Measurements from ENCODE around the gene LGALS7B. TPM values are rescaled to one million over a fixed set of nuclear protein-coding genes. Genes with fewer than 3 reads are reported as not detected.
"Not testable (repeated sequence)": the region's sequence is repeated elsewhere in the genome, so short reads cannot be mapped to it uniquely, and the experiment has no call there.

The LGALS7B gene
- total RNA-seq, 1 donor = not detected

DNA sequence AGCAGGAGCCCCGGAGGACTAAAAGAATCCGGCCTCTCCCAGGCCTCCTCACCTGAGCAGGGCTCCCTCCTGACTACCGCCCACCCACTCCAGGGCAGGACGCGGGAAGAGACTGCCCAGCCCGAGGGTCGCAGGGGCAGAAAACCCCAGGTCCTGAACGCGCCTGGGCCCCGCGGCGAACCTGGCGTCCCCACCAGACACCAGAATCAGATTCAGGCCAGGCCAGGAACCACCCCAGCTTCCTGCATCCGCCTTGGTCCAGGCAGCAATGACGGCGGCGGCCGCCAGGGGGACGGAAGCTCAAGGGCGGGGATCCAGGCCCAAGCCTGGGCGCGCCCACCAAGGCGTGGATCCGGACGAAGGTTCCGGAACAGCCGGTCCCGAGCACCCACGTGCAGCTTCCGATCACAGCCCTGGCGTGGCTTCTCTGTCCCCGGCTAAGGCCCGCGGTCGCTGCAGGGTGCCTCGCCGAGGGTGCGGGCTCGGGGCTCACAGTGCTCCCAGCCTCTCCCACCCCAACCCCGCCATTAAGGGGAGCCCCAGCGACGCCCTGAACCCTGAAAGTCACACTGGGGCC, 19.3 kb upstream of the LGALS7B start:
- peak; percentile 74 to 92 (median 91) for DNase-seq (ENCODE audit: low read depth in 2 of 3, low spot score in 2 of 3)

GRCh38 chr19:38770228-38770948, 18.6 kb upstream of the LGALS7B start:
- not testable (repeated sequence) for DNase-seq (ENCODE audit: low read depth in 2 of 3, low spot score in 2 of 3)

DNA sequence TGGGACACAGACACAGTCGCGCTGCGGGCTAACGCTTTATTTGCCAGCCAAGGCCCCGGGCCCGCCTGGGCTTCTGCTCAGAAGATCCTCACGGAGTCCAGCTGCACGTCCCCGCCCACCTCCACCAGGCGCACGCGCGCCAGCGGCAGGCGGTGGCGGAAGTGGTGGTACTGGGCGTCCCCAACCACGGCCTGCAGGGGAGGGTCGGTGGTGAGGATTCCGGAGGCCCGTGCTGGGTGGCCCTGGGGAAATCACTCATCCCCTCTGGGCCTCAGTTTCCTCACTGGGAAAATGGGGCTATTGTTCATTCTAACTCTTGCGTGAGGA, 18.1 kb upstream of the LGALS7B start:
- DNase-seq (ENCODE audit: low read depth in 2 of 3, low spot score in 2 of 3) = not testable (repeated sequence)

DNA sequence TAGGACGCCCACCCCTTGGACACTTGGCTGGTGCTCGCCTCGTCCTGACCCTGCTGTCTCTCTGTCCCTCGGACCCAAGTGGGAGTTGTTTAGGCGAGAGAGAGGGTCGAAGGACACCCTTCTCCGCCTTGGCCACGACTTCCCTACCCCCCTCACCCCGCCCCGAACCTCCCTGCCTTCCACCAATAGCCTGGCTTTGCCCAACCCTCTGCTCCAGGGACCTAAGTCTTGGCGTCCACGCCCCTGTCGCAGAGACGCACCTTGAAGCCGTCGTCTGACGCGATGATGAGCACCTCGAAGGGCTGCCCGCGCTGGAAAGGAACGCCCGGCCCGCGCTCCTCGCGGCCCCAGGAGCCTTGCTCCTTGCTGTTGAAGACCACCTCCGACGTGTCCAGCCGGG, 17.4 kb upstream of the LGALS7B start:
- not testable (repeated sequence) for DNase-seq (ENCODE audit: low read depth in 2 of 3, low spot score in 2 of 3)

DNA sequence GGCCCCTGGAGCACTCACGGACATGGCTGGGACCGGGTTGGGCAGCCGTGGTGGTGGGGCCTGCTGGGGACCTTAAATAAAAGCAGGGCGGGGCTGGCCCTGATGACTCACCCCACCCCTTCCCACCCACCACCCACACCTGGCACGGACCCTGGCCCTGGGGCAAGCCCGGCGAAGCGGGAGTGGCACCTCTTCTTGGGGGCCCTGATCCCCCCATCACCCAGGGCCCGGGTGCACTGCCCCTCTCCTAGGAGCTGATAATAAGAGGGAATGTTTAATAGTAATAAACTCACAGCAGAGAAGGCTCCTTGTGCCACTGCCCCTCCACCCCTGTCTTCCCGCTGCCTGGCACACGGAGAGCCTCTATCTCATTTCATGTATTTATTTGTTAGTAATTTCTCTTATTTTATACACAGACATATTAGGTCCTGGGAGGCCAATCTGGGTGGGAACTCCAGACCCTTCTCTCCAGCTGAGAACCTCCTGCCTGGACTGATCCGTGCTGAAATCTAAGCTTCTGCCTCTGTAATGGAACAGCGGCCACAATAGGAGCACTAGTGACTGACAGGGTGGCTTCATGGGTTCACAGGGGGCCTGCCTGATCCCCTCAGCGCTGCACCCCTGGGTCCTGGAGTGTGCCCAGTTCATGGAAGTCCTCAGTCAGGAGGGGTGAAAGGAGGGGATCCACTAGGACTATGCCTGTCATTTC, 15.4 kb upstream of the LGALS7B start, which contains the start of gene LGALS7:
LGALS7 (minus strand) TSS at position 49 of the 709 bp plus-strand sequence; CDS start at position 24, 25 bp downstream.
- DNase-seq (ENCODE audit: low read depth in 2 of 3, low spot score in 2 of 3) = no peak

GRCh38 chr19:38774181-38774950, 14.6 kb upstream of the LGALS7B start:
- DNase-seq (ENCODE audit: low read depth in 2 of 3, low spot score in 2 of 3) = no peak

- no peak for DNase-seq (ENCODE audit: low read depth in 2 of 3, low spot score in 2 of 3)
Observed at GRCh38 chr19:38778733-38779132, 10.3 kb upstream of the LGALS7B start.

DNA sequence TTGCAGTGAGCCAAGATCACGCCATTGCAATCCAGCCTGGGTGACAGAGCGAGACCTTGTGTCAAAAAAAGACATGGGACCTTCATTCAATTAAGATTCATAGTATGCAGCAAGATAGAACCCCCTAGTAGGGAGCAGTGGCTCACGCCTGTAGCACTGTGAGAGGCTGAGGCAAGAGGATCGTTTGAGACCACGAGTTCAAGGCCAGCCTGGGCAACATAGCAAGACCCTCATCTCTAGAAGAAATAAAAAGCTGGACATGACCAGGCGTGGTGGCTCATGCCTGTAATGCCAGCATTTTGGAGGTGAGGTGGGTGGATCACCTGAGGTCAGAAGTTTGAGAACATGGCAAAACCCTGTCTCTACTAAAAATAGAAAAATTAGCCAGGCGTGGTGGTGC, 8.6 kb upstream of the LGALS7B start:
- no peak for DNase-seq (ENCODE audit: low read depth in 2 of 3, low spot score in 2 of 3)

GRCh38 chr19:38781058-38781457, 7.9 kb upstream of the LGALS7B start:
- DNase-seq (ENCODE audit: low read depth in 2 of 3, low spot score in 2 of 3) = peak in 1 of 3 donors; percentile 18

GRCh38 chr19:38782212-38782611, 6.8 kb upstream of the LGALS7B start:
- not testable (repeated sequence) for DNase-seq (ENCODE audit: low read depth in 2 of 3, low spot score in 2 of 3)

DNA sequence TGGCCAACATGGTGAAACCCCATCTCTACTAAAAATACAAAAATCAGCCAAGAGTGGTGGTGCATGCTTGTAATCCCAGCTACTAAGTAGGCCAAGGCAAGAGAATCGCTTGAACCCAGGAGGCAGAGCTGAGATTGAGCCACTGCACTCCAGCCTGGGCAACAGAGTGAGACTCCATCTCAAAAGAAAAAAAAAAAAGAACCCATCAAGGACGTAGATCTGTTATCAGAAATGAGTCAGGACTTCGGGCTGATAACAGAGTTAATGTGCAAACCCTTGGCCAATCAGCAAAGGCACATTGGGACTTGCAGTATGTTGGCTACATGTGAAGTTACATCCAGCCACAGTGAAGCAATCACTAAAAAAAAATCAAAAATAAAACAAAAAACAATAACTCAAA, 4.8 kb upstream of the LGALS7B start:
- DNase-seq (ENCODE audit: low read depth in 2 of 3, low spot score in 2 of 3) = no peak

DNA sequence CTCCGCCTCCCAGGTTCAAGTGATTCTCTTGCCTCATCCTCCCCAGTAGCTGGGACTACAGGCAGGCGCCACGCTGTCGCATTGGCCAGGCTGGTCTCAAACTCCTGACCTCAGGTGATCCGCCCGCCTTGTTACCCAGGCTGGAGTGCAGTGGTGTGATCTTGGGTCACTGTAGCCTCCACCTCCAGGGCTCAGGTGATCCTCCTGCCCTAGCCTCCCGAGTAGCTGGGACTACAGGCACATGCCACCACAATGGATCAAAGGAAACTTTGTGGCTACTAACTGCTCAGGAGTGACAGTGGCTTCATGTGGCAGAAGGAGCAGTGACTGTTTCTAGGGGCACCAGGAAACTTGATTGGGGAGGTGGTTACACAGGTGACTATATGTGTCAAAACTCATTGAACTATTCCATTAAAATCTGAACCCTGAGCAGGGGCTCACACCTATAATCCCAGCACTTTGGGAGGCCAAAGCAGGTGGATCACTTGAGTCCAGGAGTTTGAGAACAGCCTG, 3.8 kb upstream of the LGALS7B start:
- no peak for DNase-seq (ENCODE audit: low read depth in 2 of 3, low spot score in 2 of 3)

DNA sequence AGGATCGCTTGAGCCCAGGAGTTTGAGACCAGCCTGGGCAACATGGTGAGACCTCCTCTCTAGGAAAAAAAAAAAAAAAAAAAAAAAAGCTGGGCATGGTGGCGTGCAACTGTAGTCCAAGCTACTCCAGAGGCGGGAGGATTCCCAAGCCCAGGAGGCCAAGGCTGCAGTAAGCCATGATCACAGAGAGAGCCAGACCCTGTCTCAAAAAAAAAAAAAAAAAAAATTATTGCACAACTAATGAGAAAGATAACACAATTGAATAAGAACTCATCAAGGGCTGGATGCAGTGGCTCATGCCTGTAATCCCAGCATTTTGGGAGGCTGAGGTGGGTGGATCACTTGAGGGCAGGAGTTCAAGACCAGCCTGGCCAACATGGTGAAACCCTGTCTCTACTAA, 2.9 kb upstream of the LGALS7B start:
- DNase-seq (ENCODE audit: low read depth in 2 of 3, low spot score in 2 of 3) = not testable (repeated sequence)

GRCh38 chr19:38786572-38787265, 2.3 kb upstream of the LGALS7B start:
- no peak for DNase-seq (ENCODE audit: low read depth in 2 of 3, low spot score in 2 of 3)

DNA sequence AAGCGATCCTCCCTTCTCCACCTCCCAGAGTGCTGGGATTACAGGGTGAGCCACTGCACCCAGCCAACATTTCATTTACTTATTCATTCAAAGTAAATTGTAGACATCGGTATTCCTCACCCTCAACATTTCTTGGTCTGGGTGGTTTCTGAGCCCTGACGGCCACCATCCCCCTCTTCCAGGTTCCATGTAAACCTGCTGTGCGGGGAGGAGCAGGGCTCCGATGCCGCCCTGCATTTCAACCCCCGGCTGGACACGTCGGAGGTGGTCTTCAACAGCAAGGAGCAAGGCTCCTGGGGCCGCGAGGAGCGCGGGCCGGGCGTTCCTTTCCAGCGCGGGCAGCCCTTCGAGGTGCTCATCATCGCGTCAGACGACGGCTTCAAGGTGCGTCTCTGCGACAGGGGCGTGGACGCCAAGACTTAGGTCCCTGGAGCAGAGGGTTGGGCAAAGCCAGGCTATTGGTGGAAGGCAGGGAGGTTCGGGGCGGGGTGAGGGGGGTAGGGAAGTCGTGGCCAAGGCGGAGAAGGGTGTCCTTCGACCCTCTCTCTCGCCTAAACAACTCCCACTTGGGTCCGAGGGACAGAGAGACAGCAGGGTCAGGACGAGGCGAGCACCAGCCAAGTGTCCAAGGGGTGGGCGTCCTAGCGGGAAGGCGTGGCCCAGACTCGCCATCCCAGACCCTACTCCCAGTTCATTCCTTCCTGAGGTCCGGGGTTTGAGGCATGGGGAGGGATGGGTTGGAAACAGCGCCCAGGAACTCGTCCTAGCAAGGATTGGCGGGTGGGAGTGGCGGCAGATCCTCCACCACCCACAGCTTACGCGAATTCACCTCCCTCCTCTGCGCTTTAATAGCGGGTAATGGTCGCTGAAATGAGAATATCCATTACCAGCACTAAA, 1.8 kb downstream of the LGALS7B start:
- DNase-seq (ENCODE audit: low read depth in 2 of 3, low spot score in 2 of 3) = not testable (repeated sequence)

DNA sequence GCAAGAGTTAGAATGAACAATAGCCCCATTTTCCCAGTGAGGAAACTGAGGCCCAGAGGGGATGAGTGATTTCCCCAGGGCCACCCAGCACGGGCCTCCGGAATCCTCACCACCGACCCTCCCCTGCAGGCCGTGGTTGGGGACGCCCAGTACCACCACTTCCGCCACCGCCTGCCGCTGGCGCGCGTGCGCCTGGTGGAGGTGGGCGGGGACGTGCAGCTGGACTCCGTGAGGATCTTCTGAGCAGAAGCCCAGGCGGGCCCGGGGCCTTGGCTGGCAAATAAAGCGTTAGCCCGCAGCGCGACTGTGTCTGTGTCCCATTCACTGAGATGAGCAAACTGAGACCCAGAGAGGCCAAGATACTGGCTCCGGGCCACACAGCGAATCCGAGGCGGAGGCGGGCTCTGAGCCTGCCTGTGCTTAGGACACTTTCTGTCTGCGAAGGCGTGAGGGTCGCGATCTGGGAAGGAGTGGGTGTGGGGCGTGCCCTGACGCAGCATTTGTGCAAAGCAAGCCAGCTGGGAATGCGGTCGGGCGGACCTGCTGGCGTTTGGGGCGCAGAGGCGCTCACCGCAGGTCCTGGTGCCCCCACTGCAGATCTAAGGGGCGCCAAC, 2.6 kb downstream of the LGALS7B start:
- not testable (repeated sequence) for DNase-seq (ENCODE audit: low read depth in 2 of 3, low spot score in 2 of 3)

- DNase-seq (ENCODE audit: low read depth in 2 of 3, low spot score in 2 of 3) = peak in 2 of 3 donors; percentile 65 to 82
Observed at GRCh38 chr19:38792250-38793111, 3.5 kb downstream of the LGALS7B start.

- DNase-seq (ENCODE audit: low read depth in 2 of 3, low spot score in 2 of 3) = no peak
Observed at GRCh38 chr19:38793177-38793576, 4.2 kb downstream of the LGALS7B start.
